ENCODE data around the gene RAB3D. TPM values are rescaled to one million over a fixed set of nuclear protein-coding genes. Genes with fewer than 3 reads are reported as not detected.

The RAB3D gene
- total and polyA plus RNA-seq, 2 experiments from 2014 or later: 3.8 to 21.2 TPM

GRCh38 chr19:11304936-11305335, 34.5 kb downstream of the RAB3D start (continued):
- no peak for TF ChIP-seq REST (IDR thresholded peaks at IDR 0.05; ENCODE audit: unreplicated experiment)
- TF ChIP-seq CTCF (conservative IDR thresholded peaks at IDR 0.05; ENCODE audit: low read depth in 2 of 2): no peak
- no peak for TF ChIP-seq CREB1 (CRISPR knock-in tag; IDR thresholded peaks at IDR 0.05; ENCODE audit: low read depth)
- TF ChIP-seq NANOG (IDR thresholded peaks at IDR 0.05; ENCODE audit: borderline replicate concordance): no peak

- Histone ChIP-seq H3K27ac (ENCODE audit: low read depth) (no peak overlapping the region), H3K36me3 (ENCODE audit: insufficient read depth) (no peaks in the 10 kb centered on the region), H3K27me3 (ENCODE audit: insufficient read depth) (no peaks in the 10 kb centered on the region), H3K4me3 (no peak overlapping the region), H3K4me2 (no peak overlapping the region), H3K4me1 (ENCODE audit: insufficient read depth) (no peaks in the 10 kb centered on the region), H4K20me1 (replicated peaks; ENCODE audit: insufficient read depth) (no peaks in the 10 kb centered on the region), H2AFZ (no peak overlapping the region; the same call in 1 of the 2 replicates), H3F3A (replicated peaks; ENCODE audit: low read depth) (no peaks in the 10 kb centered on the region), H3K79me2 (replicated peaks; ENCODE audit: insufficient read depth) (no peaks in the 10 kb centered on the region), H3K9me2 (ENCODE audit: insufficient read depth) (no peaks in the 10 kb centered on the region)
- Mint-ChIP-seq H3K9me3 (no peaks in the 10 kb centered on the region), H3K36me3 (ENCODE audit: low read depth) (no peaks in the 10 kb centered on the region), H3K27me3 (ENCODE audit: insufficient read depth, low read depth, poor library complexity) (peaks cover 3% of the 10 kb centered on the region), H3K4me1 (0 out of 3 replicates have a peak, but pooled peaks cover under 1% of the 10 kb centered on the region), H3K27ac (no peak overlapping the region), H3K4me3 (no peak overlapping the region)
- ATAC-seq (no peak), DNase-seq (ENCODE audit: low spot score) (no peak)
- TF ChIP-seq STAT1 (IDR thresholded peaks at IDR 0.05; ENCODE audit: unreplicated experiment) (no peak), EZH2 (IDR thresholded peaks at IDR 0.05; ENCODE audit: low read depth, unreplicated experiment) (no peak), ZNF331 (CRISPR knock-in tag; IDR thresholded peaks at IDR 0.05; ENCODE audit: low read depth) (no peak), ZNF462 (CRISPR knock-in tag; IDR thresholded peaks at IDR 0.05) (no peak), REST (IDR thresholded peaks at IDR 0.05; ENCODE audit: unreplicated experiment) (no peak), EZH2phosphoT487 (IDR thresholded peaks at IDR 0.05; ENCODE audit: unreplicated experiment) (no peak), JUNB (IDR thresholded peaks at IDR 0.05; ENCODE audit: unreplicated experiment) (no peak), CREB1 (CRISPR knock-in tag; IDR thresholded peaks at IDR 0.05; ENCODE audit: low read depth) (no peak), ZNF114 (CRISPR knock-in tag; IDR thresholded peaks at IDR 0.05) (no peak)
Measured at GRCh38 chr19:11300811-11301120, 38.7 kb downstream of the RAB3D start.
